IPS-18a (cell line): ENCODE results near the gene STARD4.

Experiments
- H3K27ac ChIP-seq: one replicate; pipeline ENCODE4 v1.5.1; 2013; ENCODE audit warnings: low read length
- H3K27me3 ChIP-seq: one replicate; pipeline ENCODE4 v1.6.1; 2013; ENCODE audit warnings: mild to moderate bottlenecking, low read length; ENCODE audit not compliant: control insufficient read depth, insufficient read depth
- H3K36me3 ChIP-seq: one replicate; pipeline ENCODE4 v1.6.1; 2013; ENCODE audit warnings: low read depth, low read length; ENCODE audit not compliant: control insufficient read depth
- H3K4me1 ChIP-seq: one replicate; pipeline ENCODE4 v1.6.1; 2013; ENCODE audit warnings: low read depth, low read length; ENCODE audit not compliant: control insufficient read depth
- H3K4me3 ChIP-seq: one replicate; pipeline ENCODE4 v1.5.1; 2013; ENCODE audit warnings: low read length
- H3K9ac ChIP-seq: one replicate; pipeline ENCODE4 v1.6.1; 2013; ENCODE audit warnings: mild to moderate bottlenecking, low read length, moderate library complexity
- H3K9me3 ChIP-seq: one replicate; pipeline ENCODE4 v1.6.1; 2013; ENCODE audit warnings: low read depth, low read length; ENCODE audit not compliant: control insufficient read depth

STARD4 gene

DNA sequence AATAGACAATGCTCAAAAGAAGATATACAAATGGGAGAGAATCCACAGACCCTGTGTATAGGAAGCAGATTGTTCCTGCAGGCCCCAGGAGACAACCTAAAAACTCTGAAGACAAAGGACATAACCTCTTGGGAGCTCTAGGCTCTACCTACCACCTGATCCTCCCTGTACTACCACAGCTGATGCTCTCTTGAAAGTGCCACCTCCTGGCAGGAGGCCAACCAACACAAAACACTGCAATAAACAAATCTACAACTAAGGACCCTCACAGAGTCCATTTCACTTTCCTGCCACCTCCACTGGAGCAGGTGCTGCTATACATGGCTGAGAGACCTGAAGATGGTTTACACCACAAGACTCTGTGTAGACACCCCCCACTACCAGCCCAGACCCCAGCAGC lies 49.0 kb downstream of the STARD4 start:
- no peak overlapping the region for H3K27ac ChIP-seq
- no peaks in the 10 kb centered on the region for H3K36me3 ChIP-seq

DNA sequence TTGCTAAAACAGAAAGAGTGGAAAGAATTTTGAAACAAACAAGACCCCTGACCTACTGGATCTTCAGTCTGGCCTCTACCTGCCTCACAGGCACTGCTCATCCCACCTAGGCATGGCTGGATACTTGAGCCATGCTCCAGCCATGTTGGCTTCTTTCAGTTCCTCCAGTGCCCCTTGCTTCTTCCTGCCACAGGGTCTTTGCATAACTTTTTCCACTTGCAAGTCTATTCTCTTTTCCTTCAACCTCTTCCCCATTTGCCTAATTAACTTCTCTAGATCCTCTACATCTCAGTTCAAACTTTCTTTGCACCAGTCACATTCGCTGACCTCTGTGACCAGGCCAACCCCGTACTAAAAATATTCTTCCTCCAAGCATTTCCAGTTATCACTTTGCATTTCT lies 50.4 kb downstream of the STARD4 start:
- H3K9ac ChIP-seq: no peak overlapping the region
- H3K27ac ChIP-seq: no peak overlapping the region
- H3K9me3 ChIP-seq: no peaks in the 10 kb centered on the region
- peaks cover 5% of the 10 kb centered on the region for H3K4me1 ChIP-seq
- H3K36me3 ChIP-seq: no peaks in the 10 kb centered on the region
- H3K4me3 ChIP-seq: no peak overlapping the region
- no peaks in the 10 kb centered on the region for H3K27me3 ChIP-seq

More for the DNA sequence above, 49.0 kb downstream of the STARD4 start:
- H3K4me3 ChIP-seq: no peak overlapping the region
- peaks cover 5% of the 10 kb centered on the region for H3K4me1 ChIP-seq
- H3K9ac ChIP-seq: no peak overlapping the region
- no peaks in the 10 kb centered on the region for H3K27me3 ChIP-seq
- no peaks in the 10 kb centered on the region for H3K9me3 ChIP-seq

GRCh38 chr5:111461255-111461671 lies 51.1 kb downstream of the STARD4 start:
- Histone ChIP-seq H3K4me1 (peaks cover 5% of the 10 kb centered on the region), H3K27ac (no peak overlapping the region), H3K9ac (no peak overlapping the region), H3K36me3 (no peaks in the 10 kb centered on the region), H3K27me3 (no peaks in the 10 kb centered on the region), H3K9me3 (no peaks in the 10 kb centered on the region), H3K4me3 (no peak overlapping the region)

DNA sequence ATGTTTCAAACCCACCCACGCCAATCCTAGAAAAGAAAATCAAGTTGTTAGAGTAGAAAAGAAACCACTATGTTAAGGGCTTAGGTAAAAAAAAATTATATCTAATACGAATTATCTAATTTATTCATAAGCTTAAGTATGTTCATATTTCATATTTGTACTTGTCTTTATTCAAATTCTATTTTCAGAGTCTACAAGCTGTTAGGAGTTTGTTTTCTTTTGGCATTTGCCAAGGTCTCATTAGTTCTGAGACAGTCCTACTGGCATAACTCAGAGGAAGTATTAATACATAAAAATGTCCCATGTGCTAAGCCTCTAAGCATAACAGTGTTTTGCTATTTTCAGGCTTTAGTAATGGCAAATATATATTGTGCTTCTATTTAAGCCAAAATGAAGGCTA lies 57.6 kb downstream of the STARD4 start:
- H3K27me3 ChIP-seq: no peaks in the 10 kb centered on the region
- no peak overlapping the region for H3K27ac ChIP-seq
- H3K9me3 ChIP-seq: no peaks in the 10 kb centered on the region
- no peak overlapping the region for H3K4me3 ChIP-seq
- no peak overlapping the region for H3K9ac ChIP-seq
- no peaks in the 10 kb centered on the region for H3K36me3 ChIP-seq
- H3K4me1 ChIP-seq: no peaks in the 10 kb centered on the region

DNA sequence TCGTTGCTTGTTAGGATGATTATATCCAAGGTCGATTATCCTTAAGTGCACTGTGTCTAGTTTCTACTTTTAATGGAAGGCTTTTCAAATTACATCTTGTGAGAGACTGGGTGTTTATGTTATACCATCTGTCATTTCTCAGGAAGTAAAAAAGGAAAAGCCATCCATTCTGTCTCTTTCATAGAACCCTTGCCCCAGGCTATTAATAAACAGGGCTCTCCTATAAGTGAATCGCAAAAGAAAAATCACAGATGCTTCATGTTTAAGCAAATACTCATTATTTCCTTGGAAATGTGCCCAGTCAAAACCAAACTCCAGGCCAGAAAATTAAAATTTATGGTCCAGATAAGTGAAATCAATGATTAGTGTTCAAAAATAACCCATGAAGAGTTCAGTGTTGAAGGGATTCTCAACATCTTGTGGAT lies 58.1 kb downstream of the STARD4 start:
- Histone ChIP-seq H3K36me3 (no peaks in the 10 kb centered on the region), H3K4me3 (no peak overlapping the region), H3K27ac (no peak overlapping the region)

GRCh38 chr5:111453747-111454146 lies 58.6 kb downstream of the STARD4 start:
- H3K36me3 ChIP-seq: no peaks in the 10 kb centered on the region
- no peaks in the 10 kb centered on the region for H3K9me3 ChIP-seq
- H3K9ac ChIP-seq: no peak overlapping the region
- H3K4me3 ChIP-seq: no peak overlapping the region
- no peaks in the 10 kb centered on the region for H3K27me3 ChIP-seq
- no peaks in the 10 kb centered on the region for H3K4me1 ChIP-seq
- no peak overlapping the region for H3K27ac ChIP-seq

More for the DNA sequence above, 58.1 kb downstream of the STARD4 start:
- no peaks in the 10 kb centered on the region for H3K9me3 ChIP-seq
- no peaks in the 10 kb centered on the region for H3K27me3 ChIP-seq
- no peaks in the 10 kb centered on the region for H3K4me1 ChIP-seq
- H3K9ac ChIP-seq: no peak overlapping the region

DNA sequence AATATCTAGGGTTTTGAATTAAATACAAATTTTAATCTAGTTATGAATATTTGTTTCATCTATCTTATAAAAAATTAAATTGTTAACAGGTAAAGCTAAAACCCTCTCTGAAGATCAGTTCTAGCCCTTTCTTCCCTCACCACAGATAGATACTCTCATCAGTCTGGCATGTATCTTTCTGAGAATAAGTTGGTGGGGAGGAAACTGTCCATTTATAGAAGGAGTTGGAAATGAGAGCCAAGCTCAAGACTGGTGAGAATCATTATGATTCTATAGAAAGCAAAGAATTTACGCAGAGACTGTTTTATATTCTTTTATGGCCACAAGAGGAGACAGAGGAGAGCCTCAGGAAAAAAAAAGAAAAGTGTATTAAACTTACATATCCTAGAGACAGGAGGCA lies 59.0 kb downstream of the STARD4 start:
- Histone ChIP-seq H3K9ac (no peak overlapping the region), H3K4me3 (no peak overlapping the region), H3K36me3 (no peaks in the 10 kb centered on the region), H3K27me3 (no peaks in the 10 kb centered on the region), H3K27ac (no peak overlapping the region), H3K9me3 (no peaks in the 10 kb centered on the region), H3K4me1 (no peaks in the 10 kb centered on the region)

DNA sequence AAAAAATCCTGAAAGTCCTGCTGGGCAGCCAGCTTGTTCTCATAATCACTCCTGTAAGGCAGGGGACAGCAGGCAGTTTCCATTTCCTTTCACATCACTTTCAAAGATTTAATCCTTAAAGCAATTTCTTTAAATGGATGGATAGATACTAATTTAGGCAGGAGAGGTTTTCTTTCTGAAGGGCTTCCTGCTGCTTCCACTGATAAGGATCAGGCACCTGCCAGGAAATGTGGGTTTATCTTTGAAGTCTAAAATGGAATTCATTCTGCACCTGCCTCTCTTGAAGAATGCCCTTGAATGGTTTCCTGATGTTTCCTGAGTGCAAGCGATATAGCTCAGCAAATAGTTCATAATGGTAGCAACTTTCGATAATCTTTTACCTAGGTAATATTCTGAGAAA lies 64.5 kb downstream of the STARD4 start:
- Histone ChIP-seq H3K27ac (no peak overlapping the region), H3K4me1 (peaks cover 15% of the 10 kb centered on the region), H3K36me3 (no peaks in the 10 kb centered on the region), H3K9me3 (no peaks in the 10 kb centered on the region), H3K9ac (no peak overlapping the region), H3K4me3 (no peak overlapping the region), H3K27me3 (no peaks in the 10 kb centered on the region)

DNA sequence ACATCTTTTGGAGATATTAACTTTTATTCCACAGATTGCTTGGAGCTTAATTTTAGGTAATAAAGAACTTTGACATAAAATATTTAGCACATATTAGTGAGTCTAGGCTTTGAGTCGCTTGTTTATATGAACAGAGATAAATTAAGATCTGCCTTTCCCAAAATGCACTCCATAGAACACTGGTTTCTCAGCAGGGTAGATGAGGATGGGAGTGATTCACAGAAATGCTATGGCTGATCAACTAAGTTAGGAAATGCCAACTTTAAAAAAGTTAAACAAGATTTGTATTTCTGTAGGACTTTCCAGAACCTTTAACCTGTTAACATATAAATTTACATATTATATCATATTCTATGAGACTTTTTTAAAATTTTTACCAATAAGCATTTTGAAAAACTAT lies 65.2 kb downstream of the STARD4 start:
- H3K9me3 ChIP-seq: no peaks in the 10 kb centered on the region
- H3K4me3 ChIP-seq: no peak overlapping the region
- H3K4me1 ChIP-seq: peaks cover 15% of the 10 kb centered on the region
- no peaks in the 10 kb centered on the region for H3K36me3 ChIP-seq
- H3K9ac ChIP-seq: no peak overlapping the region
- H3K27ac ChIP-seq: no peak overlapping the region
- H3K27me3 ChIP-seq: no peaks in the 10 kb centered on the region
